Kidney epithelial cell (primary cell): ENCODE data around the gene FLT1. TPM values are rescaled to one million over a fixed set of nuclear protein-coding genes. Genes with fewer than 3 reads are reported as not detected.
A peak's percentile ranks its signal among the peaks of the same experiment; 100 is the strongest.

Source experiments
- DNase-seq: peaks from one replicate; pipeline ENCODE4 v3.0.0-alpha.2; 2010; ENCODE audit warnings: low read depth
- H3K27me3 ChIP-seq: 2 replicates; pipeline ENCODE4 v1.6.0; 2011; ENCODE audit warnings: low read length; ENCODE audit not compliant: control insufficient read depth, insufficient read depth
- H3K36me3 ChIP-seq: 2 replicates; pipeline ENCODE4 v1.5.1; 2011; ENCODE audit warnings: low read length; ENCODE audit not compliant: control insufficient read depth, insufficient read depth
- H3K4me3 ChIP-seq: 2 replicates; pipeline ENCODE4 v1.5.1; 2011; ENCODE audit warnings: low read depth, mild to moderate bottlenecking, control low read depth, low read length
- total RNA-seq: library from RNA; depleted of rRNA; stranded (reverse); fragments of >200 nt; gene quantifications from 2 replicates; pipeline ENCODE4 v1.2.3, GENCODE V29; 2015
- TF ChIP-seq, protein P1 (sequence below): IDR thresholded peaks from 2 replicates; pipeline ENCODE4 v1.5.1; 2011; ENCODE audit warnings: mild to moderate bottlenecking, moderate library complexity, low read length, control low read depth, inconsistent platforms; ENCODE audit not compliant: insufficient read depth, poor library complexity, severe bottlenecking

FLT1 gene
- total RNA-seq, 1 donor from 2014 or later = 0.96 TPM

DNA sequence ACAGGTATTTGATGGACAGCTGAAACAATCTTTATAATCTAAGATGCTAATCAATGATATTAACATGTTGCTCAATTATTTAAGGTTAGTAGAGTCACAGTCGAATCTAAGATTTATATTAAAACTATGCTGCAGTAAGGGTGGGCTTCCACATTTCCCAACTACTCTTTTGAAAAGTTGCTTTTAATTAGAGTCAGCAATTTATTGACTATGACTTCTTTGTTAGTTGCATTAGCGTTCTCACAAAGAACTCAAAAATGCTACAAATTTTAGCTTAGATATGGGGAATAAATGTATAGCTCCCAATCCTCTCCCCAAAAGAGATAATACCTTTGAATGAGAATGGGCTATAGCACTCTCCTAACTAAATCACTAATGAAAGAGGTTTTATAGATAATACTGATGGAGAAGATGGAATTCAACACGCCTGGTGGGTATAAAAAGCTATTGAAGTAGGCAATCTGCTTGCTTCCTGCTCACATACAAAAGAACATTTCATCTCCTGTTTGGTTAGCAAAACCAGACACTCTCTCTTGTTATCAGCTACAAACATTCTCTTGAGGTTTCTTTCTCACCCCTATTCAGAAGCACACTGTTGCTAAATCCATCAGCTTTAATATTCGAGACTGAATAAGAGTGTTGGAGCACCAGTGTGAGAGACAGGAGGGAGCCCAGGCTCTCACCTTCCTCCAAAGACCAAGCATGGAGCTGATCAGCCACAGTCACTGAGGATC lies 2.4 kb upstream of the FLT1 start:
- DNase-seq = no peak
- Histone ChIP-seq H3K27me3 (peaks cover 49% of the 10 kb centered on the region), H3K4me3 (no peak overlapping the region), H3K36me3 (no peaks in the 10 kb centered on the region)
- TF ChIP-seq, protein P1, sequence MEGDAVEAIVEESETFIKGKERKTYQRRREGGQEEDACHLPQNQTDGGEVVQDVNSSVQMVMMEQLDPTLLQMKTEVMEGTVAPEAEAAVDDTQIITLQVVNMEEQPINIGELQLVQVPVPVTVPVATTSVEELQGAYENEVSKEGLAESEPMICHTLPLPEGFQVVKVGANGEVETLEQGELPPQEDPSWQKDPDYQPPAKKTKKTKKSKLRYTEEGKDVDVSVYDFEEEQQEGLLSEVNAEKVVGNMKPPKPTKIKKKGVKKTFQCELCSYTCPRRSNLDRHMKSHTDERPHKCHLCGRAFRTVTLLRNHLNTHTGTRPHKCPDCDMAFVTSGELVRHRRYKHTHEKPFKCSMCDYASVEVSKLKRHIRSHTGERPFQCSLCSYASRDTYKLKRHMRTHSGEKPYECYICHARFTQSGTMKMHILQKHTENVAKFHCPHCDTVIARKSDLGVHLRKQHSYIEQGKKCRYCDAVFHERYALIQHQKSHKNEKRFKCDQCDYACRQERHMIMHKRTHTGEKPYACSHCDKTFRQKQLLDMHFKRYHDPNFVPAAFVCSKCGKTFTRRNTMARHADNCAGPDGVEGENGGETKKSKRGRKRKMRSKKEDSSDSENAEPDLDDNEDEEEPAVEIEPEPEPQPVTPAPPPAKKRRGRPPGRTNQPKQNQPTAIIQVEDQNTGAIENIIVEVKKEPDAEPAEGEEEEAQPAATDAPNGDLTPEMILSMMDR = no peak

DNA sequence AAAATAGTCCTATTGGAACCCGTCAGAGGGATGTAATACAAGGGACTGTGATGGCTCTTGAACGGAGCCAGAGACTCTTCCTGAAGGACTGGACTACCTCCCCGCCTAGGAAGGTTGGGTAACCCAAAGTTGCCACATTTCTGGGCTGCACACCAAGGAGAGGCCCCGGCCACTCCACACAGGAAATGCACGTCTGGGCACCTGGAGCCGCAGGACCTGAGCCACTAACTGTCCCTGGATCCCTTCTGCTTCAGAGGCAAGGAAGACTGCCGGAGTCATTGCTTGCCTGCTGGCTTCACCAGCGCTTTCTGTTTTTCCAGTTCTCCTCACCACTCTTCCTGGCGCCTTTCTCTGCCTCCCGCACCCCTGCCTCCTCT lies 1.2 kb upstream of the FLT1 start:
- no peak for DNase-seq
- Histone ChIP-seq H3K36me3 (no peaks in the 10 kb centered on the region), H3K27me3 (peaks cover 54% of the 10 kb centered on the region), H3K4me3 (no peak overlapping the region)
- TF ChIP-seq, protein P1 = no peak

DNA sequence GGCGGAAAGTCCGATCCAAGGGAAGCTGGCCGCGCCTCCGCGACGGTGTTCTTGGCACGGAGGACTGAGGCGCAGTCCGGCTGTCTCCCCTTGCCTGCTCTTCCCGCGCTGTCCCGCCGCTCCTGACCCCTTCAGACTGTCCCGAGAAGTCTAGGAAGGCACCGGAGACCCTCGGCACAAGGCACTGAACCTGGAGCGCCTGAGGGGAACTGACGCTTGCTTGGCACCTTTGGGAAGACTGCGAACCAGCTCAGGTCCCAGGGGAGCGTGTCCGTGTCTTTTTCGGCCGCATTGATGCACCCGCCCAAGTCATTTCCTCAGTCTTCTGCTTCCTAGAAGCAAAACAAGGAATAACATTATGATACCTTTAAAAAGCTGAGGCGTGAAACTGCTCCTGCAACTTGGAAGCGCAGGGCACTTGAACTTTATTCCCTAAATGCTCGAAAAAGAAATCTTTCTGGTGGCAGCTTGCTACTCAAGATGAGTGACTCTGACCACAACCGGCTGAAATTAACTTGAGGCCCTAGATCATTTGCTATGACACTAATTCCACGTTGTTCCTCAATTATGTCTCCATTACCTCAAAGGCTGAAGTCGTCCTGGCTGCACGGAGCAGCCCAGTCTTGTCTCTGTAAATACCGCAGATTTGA lies 735 bp upstream of the FLT1 start:
- H3K27me3 ChIP-seq = peaks cover 56% of the 10 kb centered on the region
- TF ChIP-seq, protein P1 = no peak
- H3K36me3 ChIP-seq = no peaks in the 10 kb centered on the region
- no peak overlapping the region for H3K4me3 ChIP-seq
- no peak for DNase-seq

DNA sequence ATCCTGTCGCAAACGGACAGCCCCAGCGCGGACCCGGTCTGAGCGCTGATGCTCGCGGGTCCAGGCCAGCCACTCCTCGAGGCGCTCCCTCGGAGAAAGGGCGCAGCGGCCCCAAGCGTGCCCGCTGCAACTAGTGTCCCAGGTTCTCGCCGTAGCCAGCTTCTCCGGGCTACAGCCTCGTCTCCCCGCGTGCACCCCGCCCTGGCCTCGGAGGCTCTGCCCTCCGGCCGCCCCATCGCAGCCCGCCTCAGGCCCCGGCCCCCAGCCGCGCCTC lies 487 bp downstream of the FLT1 start:
- H3K27me3 ChIP-seq = peaks cover 65% of the 10 kb centered on the region
- H3K4me3 ChIP-seq = peak overlapping the region; percentile 22
- DNase-seq = no peak
- TF ChIP-seq, protein P1 = no peak
- H3K36me3 ChIP-seq = no peaks in the 10 kb centered on the region

DNA sequence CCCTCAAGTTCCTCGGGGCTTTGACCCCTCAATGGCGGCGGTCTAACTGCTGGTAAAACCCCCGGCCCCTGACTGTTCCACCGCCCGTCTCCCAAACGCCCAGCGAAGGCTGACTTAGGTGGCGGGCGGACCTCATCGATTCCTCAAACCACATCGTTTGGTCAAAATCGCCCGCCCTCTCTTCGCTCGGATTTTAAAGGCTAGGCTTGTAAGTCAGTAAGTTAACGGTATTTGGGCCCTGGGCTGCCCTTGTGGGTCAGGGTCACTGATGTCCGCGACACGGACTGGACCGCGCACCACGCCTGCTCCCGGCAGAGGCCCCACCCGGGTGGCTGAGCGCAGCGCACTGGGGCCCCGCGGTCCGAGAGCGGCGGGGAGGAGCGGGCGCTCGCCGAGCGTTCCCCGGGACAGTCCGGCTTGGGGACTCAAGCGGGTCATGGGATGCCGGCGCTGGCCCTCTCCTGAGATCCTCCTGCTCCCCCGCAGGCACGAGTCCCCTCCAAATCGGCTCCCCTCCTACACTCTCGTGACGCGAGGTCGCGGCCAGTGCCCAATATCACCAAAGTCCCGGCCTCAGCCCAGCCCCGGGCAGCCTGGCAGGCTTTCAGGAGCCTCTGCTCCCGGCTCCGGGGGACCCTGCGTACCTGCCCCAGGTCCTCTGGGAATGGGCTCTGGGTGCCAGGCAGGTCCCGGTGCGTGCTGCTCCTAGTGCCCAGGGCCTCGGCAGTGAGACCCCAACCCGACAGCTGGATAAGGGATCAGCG lies 1.0 kb downstream of the FLT1 start:
- DNase-seq = no peak
- no peaks in the 10 kb centered on the region for H3K36me3 ChIP-seq
- TF ChIP-seq, protein P1 = no peak
- peak overlapping the region; percentile 22 for H3K4me3 ChIP-seq
- peaks cover 65% of the 10 kb centered on the region for H3K27me3 ChIP-seq
